Mesenteric fat pad (tissue), 1 donor: Measurements from ENCODE around the gene HEXD. TPM values are rescaled to one million over a fixed set of nuclear protein-coding genes. Genes with fewer than 3 reads are reported as not detected.
"Not testable (repeated sequence)": the region's sequence is repeated elsewhere in the genome, so short reads cannot be mapped to it uniquely, and the experiment has no call there.

ENCODE experiments used
- DNase-seq: peaks from one replicate; pipeline ENCODE4 v3.0.0-alpha.2; 2020; ENCODE audit warnings: low spot score
- total RNA-seq: library from RNA; stranded (reverse); fragmentation: NEBNext Ultra II Directional; extraction: Animal tissue kit (Norgen Biotek cat#: 25700); gene quantifications from one replicate; pipeline ENCODE4 v1.2.1, GENCODE V29; 2021
- donor health status: DM: yes; HTN: yes; CAD: no.

Gene HEXD
- total RNA-seq, 1 donor from 2014 or later, result 24.1 TPM

DNA sequence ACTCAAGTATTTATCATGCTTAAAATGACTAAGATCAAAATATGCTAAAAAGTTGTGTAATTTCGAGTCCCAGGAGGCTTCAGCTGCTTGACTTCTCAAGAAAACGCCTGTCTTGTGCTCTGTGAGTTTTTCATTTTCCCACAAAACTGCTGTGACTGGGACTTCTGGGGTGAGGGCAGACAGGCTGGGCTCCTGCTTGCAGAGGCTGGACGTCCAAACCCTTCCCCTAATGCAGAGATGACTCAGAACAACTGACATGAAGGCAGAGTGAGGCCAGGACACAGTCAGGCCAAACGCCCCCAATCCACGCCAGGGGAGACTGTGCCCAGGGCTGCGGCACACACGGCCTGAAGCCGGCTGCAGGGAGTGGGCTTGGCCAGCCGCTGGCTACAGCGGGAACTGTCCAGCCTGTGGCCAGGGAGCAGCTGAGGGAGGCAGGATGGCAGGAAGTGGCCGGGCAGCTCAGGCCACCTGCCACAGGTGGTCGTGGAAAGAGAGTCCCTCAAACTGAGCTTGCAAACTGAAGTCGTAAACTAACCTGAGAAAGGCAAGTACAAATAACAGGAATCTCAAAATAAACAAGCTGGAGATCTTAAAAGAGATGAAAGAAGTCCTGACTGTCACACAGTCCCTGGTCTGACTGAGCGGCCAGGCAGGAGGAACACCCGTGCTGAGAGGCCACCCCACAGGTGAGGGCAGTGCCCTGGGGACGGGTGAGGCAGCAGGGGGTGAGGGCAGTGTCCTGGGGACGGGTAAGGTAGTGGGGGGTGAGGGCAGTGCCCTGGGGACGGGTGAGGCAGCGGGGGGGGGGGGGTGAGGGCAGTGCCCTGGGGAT is 21.3 kb upstream of the HEXD start:
- DNase-seq, result no peak

DNA sequence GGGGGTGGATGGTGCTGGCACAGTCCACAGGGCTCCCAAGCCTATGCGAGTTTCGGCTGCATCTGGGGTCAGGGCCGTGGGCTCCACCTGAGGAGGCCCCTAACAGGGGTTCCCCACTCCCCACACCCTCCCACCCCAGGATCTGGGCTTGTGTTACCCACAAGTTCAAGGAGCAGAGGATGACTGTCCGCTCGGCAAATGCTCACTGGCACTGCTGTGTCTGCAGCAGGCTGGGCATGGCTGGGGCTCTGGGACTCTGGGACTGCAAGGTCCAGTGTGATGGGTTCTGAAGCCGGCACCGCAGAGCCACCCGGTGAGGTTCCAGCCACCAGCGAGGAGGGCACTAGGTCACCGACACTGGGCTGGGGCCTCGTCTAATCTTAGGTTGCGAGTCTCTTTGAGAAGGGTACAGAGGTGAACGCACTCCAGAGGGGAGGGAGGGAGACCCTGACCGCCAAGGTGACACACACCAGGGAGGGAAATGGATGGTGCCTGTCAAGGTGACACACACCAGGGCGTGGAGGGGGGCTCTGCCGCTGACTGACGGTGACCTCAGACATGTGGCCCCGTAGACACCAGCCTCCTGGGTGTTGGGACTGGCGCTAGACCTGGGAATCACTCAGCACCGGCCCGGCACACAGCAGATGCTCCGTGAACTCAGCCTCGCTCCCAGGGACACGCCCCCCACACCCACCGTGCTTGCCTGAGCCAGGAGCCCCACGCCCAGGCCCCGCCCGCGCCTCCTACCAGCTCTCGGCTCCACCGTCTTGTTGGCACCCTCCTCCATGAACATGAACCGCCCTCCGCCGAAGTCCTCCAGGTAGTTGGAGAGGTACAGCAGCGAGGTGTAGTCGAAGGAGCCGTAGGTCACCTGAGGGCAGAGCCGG is 20.5 kb upstream of the HEXD start:
- DNase-seq, result no peak

DNA sequence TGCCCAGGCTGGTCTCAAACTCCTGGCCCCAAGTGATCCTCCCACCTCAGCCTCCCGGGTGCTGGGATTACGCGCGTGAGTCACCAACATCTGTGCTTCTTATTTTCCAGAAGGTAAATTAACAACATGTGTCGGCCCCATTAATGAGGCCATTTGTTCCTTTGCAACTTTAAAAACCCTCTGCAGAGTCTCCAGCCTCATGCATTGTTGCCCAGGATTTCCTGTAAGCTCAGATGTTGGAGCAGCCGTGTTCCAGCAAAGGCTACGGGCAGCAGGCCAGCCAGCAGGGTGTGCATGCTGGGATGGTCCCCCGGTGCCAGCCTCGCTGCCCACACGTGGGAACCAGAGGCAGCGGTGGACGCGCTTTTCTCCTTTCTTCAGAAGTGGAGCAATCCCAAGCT is 19.1 kb upstream of the HEXD start:
- DNase-seq, result no peak

DNA sequence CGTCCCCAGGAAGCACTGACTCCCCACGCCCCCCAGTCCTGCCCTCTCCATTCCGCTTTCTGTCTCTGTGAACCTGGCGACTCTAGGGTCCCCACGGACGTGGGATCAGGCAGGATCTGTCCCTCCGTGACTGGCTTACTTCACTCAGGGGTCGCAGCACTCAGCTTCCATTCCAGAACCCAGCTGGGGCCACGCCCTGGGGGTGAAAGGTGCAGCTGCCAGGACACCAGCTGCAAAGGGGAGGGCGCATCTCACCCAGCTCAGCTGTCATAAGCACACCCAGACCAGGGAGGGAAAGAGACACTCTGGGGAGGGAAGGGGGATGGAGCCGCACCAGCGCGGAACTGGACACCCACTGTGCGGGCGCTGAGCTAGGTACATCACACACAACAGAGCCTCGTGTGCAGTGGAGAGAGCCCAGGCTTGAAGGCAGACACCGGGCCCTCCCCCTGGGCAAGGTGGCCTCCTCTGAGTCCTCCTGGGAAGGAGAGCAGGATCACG is 18.5 kb upstream of the HEXD start:
- DNase-seq, result no peak

DNA sequence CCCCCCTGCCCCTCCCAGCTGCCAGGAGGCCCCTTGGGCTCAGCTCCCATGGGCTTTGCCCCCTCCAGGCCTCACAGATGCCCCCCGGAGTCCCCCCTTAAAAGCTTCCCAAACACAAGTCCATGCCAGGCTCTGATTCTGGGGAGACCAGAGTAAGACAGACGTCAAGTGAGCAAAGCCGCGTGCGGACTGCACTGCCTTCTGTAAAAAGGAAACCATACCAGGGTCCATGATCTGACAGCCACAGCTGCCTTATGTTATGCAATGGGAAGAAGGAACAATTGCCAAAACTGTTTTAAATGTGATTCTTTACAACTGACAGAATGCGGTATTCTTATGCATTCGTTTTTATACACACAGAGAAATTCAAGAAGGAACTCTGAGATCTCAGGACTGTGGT is 17.9 kb upstream of the HEXD start:
- no peak for DNase-seq

DNA sequence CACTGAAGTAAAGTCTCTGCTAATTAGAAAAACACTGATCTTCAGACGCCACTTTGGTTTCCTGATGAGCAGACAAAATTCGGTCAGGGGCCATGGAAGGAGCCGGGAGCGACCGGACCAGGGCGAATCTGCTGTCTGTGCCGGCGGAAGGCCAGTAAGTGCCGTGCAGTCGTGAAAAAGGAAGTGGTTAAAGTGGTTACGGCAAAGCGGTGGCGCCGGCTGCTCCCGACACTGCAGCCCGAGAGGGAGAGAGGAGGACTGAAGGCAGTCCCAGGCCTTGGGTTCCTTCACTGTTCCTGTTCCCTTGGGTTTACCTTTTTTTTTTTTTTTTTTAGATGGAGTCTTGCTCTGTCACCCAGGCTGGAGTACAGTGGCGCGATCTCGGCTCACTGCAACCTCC is 17.3 kb upstream of the HEXD start:
- DNase-seq, result no peak

DNA sequence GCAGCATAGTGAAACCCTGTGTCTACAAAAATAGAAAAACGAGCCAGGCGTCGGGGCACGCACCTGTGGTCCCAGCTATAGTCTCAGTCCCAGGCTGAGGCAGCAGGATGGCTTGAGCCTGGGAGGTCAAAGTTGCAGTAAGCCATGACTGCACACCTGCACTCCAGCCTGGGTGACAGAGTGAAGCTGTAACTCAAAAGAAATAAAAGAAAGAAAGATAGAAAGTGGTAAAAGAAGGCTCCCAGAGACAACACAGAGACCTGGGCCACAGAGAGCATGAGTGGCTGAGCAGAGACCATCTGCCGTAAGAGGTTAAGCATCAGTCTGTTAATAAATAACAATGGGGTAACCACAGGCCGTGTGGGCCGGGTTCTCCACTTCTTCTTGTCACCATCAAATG is 15.3 kb upstream of the HEXD start:
- no peak for DNase-seq

DNA sequence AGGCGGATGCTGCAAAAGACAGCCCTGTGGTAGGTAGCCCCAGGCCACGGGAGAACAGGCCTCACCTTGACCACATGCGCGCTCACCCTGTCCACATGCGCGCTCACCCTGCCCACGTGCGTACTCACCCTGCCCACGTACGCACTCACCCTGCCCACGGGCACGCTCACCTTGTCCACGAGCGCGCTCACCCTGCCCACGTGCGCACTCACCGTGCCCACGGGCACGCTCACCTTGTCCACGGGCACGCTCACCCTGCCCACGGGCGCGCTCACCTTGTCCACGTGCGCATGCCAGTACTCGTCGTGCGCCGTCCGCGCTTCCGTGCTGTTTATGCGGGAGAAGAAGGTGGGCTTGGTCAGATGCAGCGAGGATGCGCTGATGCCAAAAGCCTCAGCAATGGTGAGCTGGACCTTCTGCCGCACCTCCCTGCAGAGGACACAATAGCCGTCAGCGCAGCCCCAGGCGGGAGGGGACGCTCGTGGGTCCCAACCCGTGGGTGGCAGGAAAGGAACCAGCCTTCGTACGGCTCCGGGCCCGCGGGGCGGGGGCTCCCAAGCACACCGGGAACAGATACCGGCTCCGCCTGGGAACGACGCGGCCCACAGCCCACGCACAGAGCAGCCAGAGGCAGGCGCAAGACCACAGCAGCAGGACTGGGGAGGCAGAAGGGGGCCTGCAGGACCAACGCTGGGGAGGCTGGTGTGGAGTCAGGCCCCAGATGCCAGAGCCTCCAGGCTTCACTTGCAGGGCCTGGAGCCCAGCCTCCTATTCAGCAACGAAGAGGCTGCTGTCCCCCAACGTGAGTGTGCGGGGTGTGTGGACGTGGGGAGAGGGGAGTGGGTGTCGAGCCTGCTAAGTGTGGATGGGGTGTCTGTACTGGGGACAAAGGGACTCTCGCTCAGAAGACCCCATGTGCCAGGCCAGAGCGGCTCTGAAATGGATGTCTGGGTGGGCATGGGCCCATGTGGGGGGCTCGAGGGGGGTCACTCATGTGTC is 14.2 kb upstream of the HEXD start:
- DNase-seq, result no peak

DNA sequence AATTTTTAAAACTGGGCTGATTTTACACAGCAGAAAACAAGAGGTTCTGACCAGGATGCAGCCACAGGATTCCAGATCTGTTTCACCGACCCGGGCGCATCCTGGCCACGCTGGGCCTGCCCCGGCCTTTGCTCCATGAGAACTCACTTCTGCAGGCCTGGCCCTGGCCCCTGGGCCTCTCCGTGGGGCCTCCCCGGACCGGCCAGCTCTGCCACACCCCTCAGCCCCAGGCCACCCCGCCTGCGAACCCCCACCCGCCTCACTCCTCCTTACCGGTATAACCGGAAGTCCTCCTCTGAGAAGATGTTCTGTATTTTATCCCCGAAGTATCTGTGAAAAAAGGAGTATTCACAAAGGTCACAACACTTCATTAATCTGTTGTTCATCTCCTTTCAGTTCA is 13.1 kb upstream of the HEXD start:
- no peak for DNase-seq

DNA sequence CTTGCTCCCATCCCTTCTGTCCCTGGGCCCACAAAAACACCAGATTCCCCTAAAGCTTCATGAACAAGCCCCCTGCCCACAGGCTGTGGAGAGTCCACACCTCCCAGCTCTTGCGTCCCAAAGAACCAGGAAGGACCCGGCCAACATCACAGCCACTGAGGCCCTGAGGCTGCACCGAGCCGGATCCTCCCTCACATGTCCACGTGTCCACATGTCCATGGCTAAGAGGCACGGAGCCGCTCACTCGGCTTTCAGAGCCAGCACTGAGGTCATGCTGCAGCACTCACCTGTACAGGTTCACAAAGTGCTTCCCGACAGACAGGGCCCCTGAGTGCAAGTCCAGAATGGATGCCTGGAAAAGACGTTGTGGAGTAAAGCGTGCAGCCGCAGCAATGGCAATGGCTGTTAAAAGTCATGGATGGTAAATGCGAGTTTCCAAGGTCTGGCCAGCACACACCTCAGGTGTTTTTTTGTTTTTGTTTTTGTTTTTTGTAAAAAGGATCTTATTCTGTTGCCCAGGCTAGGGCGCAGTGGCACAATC is 11.9 kb upstream of the HEXD start:
- DNase-seq, result no peak

DNA sequence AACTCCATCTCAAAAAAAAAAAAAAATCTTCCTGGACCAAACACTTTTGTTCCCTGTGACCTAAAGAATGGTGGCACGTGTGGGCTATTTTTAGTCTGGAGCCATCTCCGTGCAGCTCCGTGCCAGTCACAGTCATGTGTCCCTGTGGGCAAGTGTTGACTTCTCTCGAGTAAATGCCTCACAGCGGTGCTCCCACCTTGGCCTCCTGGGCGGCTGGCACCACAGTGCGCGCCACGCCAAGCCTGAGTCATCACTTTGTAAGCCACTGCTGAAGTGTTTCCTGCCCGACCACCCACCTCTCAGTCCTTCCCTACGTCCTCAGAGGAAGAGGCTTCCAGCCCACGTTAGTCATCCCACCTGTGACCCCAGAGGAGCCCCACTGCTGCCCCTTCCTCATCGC is 10.9 kb upstream of the HEXD start:
- DNase-seq, result no peak

DNA sequence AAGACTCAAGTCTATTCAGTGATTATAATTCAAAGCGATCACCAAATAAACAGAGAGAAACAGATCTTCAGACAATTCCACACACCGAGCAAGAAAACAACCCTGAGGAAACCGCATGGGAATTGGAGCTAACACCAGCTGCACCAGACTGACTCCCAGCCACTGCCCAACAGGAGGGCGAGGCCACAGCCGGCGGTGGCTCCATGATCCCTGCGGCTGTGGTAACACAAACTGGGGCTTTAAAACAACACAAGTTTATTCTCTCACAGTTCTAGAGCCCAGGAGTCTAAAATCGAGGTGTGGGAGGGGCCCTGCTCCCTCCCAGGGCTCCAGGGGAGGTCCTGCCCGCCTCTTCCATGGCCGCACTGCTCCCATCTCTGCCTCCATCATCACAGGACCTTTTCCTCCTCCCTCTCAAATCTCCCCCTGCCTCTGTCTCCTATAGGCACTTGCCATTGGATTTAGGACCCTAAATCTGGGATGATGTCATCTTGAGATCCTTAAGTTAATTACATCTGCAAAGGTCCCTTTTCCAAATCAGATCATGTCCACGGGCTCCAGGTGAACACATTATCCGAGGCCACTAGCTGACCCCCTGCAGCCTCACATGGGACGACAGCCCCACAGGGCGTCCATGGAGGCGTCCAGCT is 9.7 kb upstream of the HEXD start:
- DNase-seq, result no peak

DNA sequence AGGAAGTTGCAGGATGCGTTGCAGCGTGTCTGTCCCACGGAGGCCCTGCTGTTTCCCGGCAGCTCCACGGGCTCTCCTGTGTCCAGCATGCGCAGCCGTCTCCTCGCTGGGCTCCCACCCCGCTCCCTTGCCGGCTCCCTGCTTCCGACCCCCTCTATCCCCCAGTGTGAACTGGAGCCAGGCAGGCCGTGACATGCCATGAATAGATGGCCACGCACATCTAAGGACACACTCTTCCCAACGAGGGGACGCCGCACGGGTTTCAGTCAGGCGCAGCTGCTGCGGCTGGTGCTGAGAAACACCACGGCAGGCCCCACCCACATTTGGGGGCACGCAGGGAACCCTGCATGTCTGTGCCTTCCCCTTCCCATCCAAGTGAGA is 9.2 kb upstream of the HEXD start:
- DNase-seq, result no peak

DNA sequence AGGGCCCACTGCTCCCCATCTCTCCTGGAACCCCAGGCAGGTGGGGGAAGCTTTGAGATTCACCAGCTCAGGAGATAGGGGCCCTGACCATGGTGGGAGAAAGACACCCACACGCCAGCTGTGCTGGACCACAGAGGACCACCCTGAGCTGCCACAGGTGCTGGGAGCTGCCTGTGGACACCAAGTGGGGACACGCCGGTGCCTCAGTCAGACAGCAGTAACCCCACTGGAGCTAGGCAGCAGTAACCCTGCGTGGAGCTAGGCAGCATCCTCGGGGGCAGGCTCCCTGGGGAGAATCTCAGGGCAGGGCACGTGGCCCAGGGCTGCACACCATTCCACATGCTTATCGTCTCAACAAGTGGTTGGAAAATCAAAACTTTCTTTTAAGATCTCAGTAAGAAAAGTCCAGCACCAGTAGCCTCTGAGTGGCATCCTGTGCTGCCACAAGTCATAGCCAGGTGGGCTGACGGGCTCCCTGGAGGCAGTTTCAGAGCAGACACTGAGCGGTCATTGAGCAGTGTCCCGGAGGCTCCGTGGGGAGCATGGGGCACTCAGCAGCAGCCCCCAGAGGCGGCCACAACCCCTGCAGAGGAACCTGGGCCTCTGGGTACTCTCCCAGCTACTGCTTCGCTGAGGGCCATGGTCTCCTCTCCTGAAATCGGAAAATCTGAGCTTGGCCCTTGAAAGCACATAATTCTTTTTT is 8.0 kb upstream of the HEXD start:
- no peak for DNase-seq

DNA sequence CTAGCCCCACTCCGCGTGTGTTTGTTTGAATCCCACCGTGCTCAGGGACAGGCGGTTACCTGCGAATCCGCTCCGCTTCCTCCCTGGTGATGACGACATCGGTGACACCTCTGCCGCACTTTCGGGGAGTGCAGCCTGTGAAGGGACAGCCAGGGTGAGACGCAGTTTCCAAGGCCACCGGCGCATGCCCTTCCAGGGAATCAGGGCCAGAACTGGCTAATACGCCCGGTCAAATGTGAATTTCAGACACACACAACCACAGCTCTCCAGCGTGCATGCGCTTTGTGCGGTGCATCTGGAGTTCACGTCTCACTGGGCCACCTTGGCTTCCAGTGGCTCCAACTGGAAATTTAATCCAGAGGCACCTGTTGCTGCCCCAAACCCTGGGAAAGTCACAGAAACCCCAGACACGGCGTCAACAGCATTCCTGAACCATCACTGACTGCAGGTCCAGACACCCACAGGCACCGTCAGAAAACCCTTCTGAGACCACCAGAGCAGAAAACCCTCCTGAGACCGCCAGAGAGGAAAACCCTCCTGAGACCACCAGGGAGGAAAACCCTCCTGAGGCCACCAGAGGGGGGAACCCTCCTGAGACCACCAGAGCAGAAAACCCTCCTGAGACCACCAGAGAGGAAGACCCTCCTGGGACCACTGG is 6.6 kb upstream of the HEXD start:
- DNase-seq, result no peak

DNA sequence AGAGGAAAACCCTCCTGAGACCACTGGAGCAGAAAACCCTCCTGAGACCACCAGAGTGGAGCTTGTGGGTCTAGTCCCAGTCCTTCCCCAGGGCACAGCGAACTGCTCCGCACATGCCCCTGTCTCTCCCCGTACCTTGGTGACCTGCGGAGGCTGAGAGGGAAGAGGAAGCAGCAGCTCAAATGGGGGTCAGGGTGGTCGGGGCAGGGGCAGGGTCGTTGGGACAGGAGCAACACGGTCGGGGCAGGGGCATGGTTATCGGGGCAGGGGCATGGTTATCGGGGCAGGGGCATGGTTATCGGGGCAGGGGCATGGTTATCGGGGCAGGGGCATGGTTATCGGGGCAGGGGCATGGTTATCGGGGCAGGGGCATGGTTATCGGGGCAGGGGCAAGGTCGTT is 6.1 kb upstream of the HEXD start:
- DNase-seq, result not testable (repeated sequence)

DNA sequence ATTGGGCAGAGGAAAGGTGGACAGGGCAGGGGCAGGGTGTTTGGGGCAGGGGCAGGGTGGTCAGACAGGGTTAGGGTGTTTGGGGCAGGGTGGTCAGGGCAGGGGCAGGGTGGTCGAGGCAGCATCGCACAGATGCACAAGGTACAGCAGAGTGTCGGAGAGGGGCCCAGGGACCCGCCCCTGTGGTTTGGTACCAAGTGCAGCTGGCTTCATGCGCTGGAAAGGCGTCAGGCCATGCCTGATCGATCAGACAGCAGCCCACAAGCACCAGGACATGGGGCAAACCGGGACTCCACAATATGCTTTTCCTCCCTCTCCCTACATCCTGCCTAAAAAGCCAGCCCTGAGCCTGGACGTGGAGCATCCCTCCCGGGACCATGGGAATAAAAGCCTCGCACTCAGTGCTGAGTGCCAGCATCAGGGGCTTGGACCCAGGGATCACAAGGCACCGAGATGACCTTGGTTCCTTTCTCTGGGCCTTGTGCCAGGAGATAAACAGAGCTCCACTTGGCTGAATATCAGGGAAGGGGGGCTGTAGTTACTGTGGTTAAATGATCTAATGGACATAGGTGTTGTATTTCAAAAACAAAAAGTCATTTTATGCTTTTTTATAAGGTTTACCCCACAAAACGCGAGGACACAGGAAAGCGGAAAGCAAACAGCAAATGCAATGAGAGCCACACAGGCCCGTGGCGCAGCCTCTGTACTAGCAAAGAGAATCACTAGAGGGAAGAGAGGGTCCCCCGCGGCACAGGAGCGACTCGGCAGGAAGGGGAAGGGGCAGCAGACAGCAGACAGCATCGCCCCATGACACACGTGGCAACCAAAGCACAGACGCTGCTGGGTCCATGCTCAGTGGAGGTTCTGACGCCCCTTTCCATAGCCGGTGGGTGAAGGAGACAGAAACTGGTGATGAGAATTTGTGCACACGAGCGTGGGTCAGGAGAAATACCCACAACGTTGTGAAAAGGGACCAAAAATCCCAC is 5.3 kb upstream of the HEXD start:
- DNase-seq, result no peak
